HuH-7 (cell line): ENCODE data around the gene PHAF1.

Source experiments
- DNase-seq: peaks from one replicate; pipeline ENCODE4 v3.0.0; 2011; ENCODE audit warnings: low spot score

The PHAF1 gene

GRCh38 chr16:67109407-67110135 lies at the start of gene PHAF1:
TSS of gene PHAF1 (plus strand) at chr16:67109941. CDS start at chr16:67110176, 235 bp downstream.
- DNase-seq, result peak; percentile 89

DNA sequence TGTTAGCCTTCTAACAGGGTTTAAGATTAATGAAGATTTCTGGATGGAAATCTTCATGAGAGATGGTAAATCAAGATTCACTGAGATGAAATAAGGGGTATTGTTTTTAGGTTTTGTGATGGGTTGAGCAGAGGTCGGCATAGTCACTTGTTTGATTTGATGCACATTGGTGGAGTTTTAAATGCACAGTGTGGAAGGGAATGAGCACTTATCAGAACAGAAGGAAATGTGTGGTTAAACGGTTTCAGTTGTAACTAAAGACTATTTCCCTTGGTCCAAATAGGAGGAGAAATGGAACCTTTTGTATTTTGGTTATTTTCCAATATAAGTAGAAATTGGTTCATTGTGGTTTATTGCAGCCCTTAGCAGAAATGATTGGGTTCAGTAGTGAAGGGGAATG lies 46.7 kb upstream of the PHAF1 start:
- no peak for DNase-seq

- DNase-seq, result no peak
Measured at GRCh38 chr16:67068212-67068753, 41.5 kb upstream of the PHAF1 start.

DNA sequence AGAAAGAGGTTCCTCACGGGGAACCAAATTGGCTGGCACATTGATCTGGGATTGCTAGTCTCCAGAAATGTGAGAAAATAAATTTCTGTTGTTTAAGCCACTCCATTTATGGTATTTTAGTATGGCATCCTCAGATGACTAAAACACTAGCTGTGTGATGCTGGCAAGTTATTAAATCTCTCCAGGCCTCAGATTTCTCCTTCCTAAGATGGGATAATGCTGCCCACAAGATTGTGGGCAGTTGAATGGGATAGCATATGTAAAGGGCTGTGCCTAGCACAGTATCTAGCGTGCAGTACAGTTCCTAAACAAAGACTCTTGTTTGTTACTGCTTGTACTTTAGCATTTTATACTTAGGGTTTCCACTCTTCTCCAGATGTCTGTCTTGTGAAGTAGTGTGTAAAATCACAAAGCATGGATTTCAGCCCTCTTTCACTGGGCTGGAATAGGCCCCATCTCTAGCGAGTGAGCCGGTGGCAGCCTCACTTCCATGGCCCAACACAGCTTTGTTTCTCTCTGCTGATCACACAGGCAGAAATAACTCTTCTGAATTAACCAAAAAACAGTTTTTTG lies 38.2 kb upstream of the PHAF1 start:
- DNase-seq, result no peak

- DNase-seq, result no peak
Measured at GRCh38 chr16:67075331-67075730, 34.4 kb upstream of the PHAF1 start.

DNA sequence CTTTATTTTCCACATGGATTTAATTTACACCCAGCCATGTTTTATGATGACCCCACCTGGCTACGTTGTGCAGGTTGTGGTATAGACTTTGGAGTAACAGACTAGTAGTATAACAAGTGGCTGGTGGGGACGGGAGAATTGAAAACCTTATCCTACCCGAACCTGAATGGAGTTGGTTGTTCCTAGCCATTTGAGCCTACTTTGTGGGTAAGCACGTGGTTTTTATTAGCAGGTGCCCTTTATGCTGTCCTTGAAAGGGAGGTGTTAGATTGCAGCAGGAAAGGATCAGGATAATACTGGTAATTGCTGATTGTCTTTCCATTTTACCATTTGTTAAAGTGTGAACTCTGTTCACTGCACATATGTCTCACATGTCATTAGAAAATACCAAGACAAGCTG lies 31.9 kb upstream of the PHAF1 start:
- no peak for DNase-seq

DNA sequence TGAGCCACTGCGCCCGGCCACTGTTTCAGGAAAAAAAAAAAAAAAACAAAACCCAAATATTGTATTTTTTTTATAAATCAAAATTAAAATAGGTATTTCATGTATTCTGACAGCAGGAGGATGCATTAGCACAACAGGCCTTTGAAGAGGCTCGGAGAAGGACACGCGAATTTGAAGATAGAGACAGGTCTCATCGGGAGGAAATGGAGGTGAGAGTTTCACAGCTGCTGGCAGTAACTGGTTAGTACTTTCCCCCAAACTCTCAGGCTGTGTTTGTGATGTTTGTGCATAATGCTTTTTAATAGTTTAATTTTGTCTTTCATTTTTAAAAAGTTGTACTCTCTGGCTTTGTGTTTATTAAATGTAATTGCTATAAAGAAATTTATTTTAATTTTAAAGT lies 27.6 kb upstream of the PHAF1 start:
- DNase-seq, result no peak

- DNase-seq, result no peak
Measured at GRCh38 chr16:67082891-67083290, 26.9 kb upstream of the PHAF1 start.

DNA sequence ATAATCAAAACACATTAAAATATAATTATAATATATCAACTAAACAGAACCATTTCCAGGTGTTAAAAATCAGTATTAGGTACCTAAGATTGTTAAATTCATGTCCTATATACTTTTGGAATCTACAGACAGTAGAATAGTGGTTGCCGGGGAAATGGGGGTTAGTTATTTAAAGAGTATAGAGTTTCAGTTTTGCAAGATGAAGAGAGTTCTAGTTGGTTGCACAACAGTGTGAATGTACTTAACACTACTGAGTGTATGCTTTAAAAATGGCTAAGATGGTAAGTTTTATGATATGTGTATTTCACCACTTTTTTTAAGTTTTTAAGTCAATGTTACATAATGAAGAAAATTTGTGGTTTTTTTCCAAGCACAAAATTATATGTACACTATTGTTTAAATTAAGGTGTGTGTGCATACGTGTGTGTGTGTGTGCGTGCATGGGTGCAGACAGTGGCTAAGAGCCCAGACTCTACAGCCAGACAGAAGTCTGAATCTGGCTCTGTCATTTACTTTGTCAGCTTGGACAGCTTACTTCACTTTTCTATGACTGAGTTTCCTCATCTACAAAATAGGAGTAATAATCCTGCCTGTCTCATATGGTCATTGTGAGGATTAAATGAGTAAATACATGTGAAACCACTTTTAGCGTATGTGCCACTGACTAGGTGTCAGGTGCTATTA lies 25.3 kb upstream of the PHAF1 start:
- DNase-seq, result no peak

- DNase-seq, result no peak
Measured at GRCh38 chr16:67086822-67087221, 22.9 kb upstream of the PHAF1 start.

- no peak for DNase-seq
Measured at GRCh38 chr16:67087291-67087690, 22.4 kb upstream of the PHAF1 start.

GRCh38 chr16:67087803-67088202 lies 21.9 kb upstream of the PHAF1 start:
- DNase-seq, result no peak

DNA sequence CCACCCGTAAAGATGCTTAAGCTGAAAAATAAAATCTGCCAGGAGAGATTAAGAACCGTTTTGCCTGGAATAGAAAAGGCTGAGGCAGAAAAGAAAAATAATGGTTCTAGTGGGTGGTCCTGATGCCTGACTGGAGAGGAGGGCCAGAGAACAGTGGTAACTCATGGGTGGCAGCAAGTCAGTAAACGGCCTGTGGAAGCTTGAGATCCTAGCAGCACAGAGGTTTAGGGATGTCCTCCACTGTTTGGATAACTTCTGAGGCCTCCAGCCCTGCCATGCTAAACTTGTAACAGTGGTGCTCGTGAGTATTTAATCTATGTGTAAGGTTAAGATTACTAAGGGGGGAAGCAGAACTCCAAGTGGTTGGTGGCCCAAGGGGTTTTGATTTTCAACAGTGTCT lies 21.2 kb upstream of the PHAF1 start:
- no peak for DNase-seq

- DNase-seq, result no peak
Measured at GRCh38 chr16:67089101-67089500, 20.6 kb upstream of the PHAF1 start.

GRCh38 chr16:67091906-67092566 lies 17.7 kb upstream of the PHAF1 start:
- no peak for DNase-seq

DNA sequence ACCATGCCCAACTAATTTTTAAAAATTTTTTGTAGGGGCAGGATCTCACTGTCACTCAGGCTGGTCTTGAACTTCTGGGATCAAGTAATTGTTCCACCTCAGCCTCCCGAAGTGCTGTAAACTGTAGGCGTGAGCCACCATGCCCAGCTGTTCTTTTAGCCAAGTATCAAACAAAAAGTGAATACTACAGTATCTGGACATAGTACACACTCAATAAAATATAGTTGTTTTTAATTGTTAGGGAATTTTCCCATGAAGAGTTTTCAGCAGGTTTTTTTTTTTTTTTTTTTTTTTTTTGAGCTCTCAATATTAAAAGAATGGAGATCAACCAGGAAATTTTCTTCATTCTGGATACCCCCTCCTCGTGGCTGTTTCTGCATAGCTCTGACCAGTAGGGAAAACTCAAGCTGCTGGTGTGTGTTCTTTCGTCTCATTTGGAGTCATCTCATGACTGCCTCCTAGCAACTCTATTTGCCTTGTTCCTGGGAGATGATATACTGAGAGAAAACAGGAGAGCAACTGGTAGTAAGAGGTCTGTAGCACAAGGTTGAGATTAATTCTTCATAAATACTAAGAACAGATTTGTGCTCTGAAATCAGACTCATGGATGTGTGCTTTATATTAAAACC lies 16.5 kb upstream of the PHAF1 start:
- no peak for DNase-seq

- no peak for DNase-seq
Measured at GRCh38 chr16:67098599-67098998, 11.1 kb upstream of the PHAF1 start.

DNA sequence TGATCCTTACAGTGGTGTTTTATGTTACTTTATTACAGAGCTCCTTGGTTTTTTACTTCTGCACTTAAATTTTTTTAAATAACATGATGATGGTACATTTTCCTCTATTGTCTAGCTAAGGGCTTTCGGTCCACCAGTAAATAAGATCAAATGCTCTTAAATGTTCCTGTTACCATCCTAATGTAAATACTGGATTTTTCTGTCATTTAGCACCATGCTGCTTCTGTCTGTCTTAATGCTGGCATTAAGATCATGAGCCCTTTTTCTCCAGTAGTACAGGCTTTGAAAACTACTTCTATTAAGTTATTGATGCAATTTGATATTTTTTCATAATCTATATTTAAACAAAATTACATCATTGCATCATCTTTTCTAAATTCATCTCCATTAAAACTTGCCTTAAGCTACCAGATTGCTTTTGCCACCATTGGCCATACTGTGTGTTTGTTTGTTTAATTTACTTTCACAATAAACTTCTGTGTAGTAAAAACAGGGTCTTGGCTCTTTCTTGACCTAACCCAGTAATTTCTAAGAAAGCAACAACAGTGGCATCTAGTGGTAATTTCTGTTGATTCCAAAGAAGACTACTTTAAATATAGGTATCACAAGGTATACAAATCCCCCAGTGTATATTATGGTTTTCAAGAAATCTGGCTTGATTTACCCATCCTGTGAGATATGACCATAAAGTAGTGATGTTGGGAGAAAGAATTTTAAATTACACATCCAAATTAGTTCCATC lies 9.0 kb upstream of the PHAF1 start:
- no peak for DNase-seq

DNA sequence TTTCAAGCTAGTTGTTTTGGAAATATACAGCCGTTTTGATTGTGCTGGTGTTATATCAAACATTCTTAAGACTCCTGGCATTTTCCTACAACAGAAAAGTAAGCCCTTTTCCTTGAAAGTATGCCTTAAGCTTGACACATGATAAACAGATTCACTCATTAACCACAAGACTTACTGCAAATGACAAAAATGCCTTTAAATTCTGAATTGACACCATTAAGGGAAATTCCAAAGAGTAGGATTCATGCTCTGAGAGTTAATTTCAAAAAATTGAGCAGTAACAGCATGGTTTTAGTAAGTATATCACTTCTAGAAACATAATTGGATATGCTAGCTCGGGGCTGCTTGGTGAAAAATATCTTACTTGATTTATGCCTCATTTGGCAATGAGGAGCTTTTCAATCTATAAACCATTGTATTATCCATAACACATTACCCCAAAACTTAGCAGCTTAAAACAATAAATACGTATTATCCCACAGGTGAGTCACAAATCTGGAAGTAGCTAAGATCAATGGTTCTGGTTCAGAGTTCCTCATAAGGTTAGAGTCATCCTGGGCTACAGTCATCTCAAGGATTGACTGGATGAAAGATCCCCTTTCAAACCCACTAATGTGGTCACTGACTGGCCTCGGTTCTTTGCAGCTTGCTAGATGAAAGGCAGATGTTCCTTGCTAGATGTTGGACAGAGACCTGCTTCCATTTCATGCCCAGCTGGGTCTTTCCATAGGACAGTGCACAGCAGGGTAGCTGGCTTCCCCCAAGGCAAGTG lies 8.2 kb upstream of the PHAF1 start:
- no peak for DNase-seq

DNA sequence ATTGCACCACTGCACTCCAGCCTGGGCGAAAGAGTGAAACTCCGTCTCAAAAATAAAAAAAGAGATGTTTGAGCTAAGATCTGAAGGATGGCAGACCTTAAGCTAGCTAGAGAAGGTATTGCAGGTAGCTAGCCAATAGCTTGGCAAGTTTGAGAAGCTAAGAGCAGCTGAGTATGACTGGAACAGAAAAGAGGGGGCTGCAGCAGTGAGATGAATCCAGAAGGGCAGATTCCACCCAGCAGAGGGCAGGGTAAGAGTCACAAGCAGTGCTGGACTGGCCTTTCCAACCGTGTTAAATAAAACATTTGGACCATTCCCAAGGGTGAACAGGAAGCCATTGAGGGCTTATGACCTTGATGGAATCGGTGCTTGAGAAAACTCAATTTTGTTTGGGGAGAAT lies 5.7 kb upstream of the PHAF1 start:
- DNase-seq, result peak; percentile 65

- no peak for DNase-seq
Measured at GRCh38 chr16:67104845-67105244, 4.9 kb upstream of the PHAF1 start.
